HG03432 (cell line): Measurements from ENCODE around the gene DCBLD2.

Experiments
- ATAC-seq: cut with Tn5 transposase; IDR thresholded peaks from one replicate; pipeline ENCODE4 v1.9.1; 2021; ENCODE audit warnings: mild to moderate bottlenecking, moderate library complexity; ENCODE audit not compliant: unreplicated experiment

Gene DCBLD2

GRCh38 chr3:98901392-98902350 is at the start of gene DCBLD2:
DCBLD2 (minus strand) TSS chr3:98901695; CDS start chr3:98901326, 369 bp downstream.
- peak; percentile 99 for ATAC-seq

- ATAC-seq = no peak
These were observed 44.2 kb upstream of the DCBLD2 start for GRCh38 chr3:98945666-98946065.

- no peak for ATAC-seq
These were observed 43.6 kb upstream of the DCBLD2 start for GRCh38 chr3:98945101-98945524.

- no peak for ATAC-seq
These were observed 28.9 kb upstream of the DCBLD2 start for GRCh38 chr3:98930413-98930812.

- no peak for ATAC-seq
These were observed 20.5 kb upstream of the DCBLD2 start for GRCh38 chr3:98921957-98922356.

- ATAC-seq = no peak
These were observed 18.7 kb upstream of the DCBLD2 start for GRCh38 chr3:98920166-98920565.

- no peak for ATAC-seq
These were observed 17.1 kb upstream of the DCBLD2 start for GRCh38 chr3:98918586-98918985.

GRCh38 chr3:98917608-98918007 is 16.1 kb upstream of the DCBLD2 start:
- no peak for ATAC-seq

- ATAC-seq = no peak
These were observed 12.9 kb upstream of the DCBLD2 start for GRCh38 chr3:98914210-98915080.

GRCh38 chr3:98912448-98912847 is 11.0 kb upstream of the DCBLD2 start:
- ATAC-seq = no peak

- no peak for ATAC-seq
These were observed 4.7 kb upstream of the DCBLD2 start for GRCh38 chr3:98906230-98906629.

- ATAC-seq = no peak
These were observed 2.4 kb upstream of the DCBLD2 start for GRCh38 chr3:98903705-98904481.

- no peak for ATAC-seq
These were observed 1.6 kb upstream of the DCBLD2 start for GRCh38 chr3:98903099-98903498.

- ATAC-seq = no peak
These were observed 851 bp upstream of the DCBLD2 start for GRCh38 chr3:98902351-98902740.

- ATAC-seq = peak; percentile 30
These were observed 440 bp downstream of the DCBLD2 start for GRCh38 chr3:98901119-98901391.

- peak; percentile 3 for ATAC-seq
These were observed 1.0 kb downstream of the DCBLD2 start for GRCh38 chr3:98900265-98901118.

GRCh38 chr3:98897701-98898100 is 3.8 kb downstream of the DCBLD2 start:
- ATAC-seq = no peak

- ATAC-seq = no peak
These were observed 6.5 kb downstream of the DCBLD2 start for GRCh38 chr3:98894791-98895576.

- ATAC-seq = no peak
These were observed 7.8 kb downstream of the DCBLD2 start for GRCh38 chr3:98893740-98894139.
